Measurements from ENCODE around the gene ANO7. TPM values are rescaled to one million over a fixed set of nuclear protein-coding genes. Genes with fewer than 3 reads are reported as not detected.

ANO7 gene
- total RNA-seq, 1 experiment from 2014 or later = 5.2 TPM

GRCh38 chr2:241156971-241157441, 31.5 kb upstream of the ANO7 start:
- no peak overlapping the region for H3K23ac ChIP-seq (ENCODE audit: insufficient read length, low read depth, low read length)
- H2AK5ac ChIP-seq (ENCODE audit: insufficient read length, low read length) = no peak overlapping the region
- no peaks in the 10 kb centered on the region for H3K9me3 Mint-ChIP-seq
- no peak overlapping the region for H2BK20ac ChIP-seq (ENCODE audit: low read depth, low read length, poor library complexity, severe bottlenecking)
- H3K79me1 ChIP-seq (ENCODE audit: insufficient read depth, low read depth, low read length, poor library complexity, severe bottlenecking) = no peaks in the 10 kb centered on the region
- WGBS (ENCODE audit: extremely low coverage, insufficient read length, low lambda C conversion rate) = no CpG with 5 or more reads among the region's 5 CpGs
- no peak overlapping the region for H3K27ac ChIP-seq (ENCODE audit: insufficient read length, low read depth, low read length)
- no peak overlapping the region for H4K8ac ChIP-seq (replicated peaks; ENCODE audit: insufficient read length, low read depth, low read length)
- H3K4me1 Mint-ChIP-seq = peaks cover 10 to 13% of the 10 kb centered on the region in 2 experiments
- H3K4me1 ChIP-seq (ENCODE audit: insufficient read depth, low read length) = peaks cover 3% of the 10 kb centered on the region; the same call in 1 of the 2 replicates
- H3K4me3 Mint-ChIP-seq = no peak overlapping the region
- no peaks in the 10 kb centered on the region for H3K23me2 ChIP-seq (ENCODE audit: insufficient read length, low read depth, low read length, poor library complexity, severe bottlenecking)
- no peaks in the 10 kb centered on the region for H3K9me3 ChIP-seq (ENCODE audit: control insufficient read depth, low read depth, low read length)
- peak overlapping the region; percentile 2 for H3K9ac ChIP-seq (ENCODE audit: extremely low read depth, insufficient read length, low read length)
- no peak overlapping the region for H2BK15ac ChIP-seq (ENCODE audit: low read depth, low read length)
- no peak overlapping the region for H3K14ac ChIP-seq (ENCODE audit: insufficient read depth, low read length)
- H2BK120ac ChIP-seq (ENCODE audit: low read depth, low read length, poor library complexity, severe bottlenecking) = no peak overlapping the region
- H3K27me3 Mint-ChIP-seq (ENCODE audit: low read depth) = no peaks in the 10 kb centered on the region
- no peak overlapping the region for H3K56ac ChIP-seq (ENCODE audit: insufficient read length, low read depth, low read length)
- H3K4me2 ChIP-seq (ENCODE audit: insufficient read depth, insufficient read length, low read length) = no peak overlapping the region
- no peak overlapping the region for H3K18ac ChIP-seq (ENCODE audit: insufficient read length, low read depth, low read length)
- H2BK12ac ChIP-seq (ENCODE audit: insufficient read length, low read depth, low read length) = no peak overlapping the region
- H3K27me3 ChIP-seq (ENCODE audit: insufficient read depth, low read length) = no peaks in the 10 kb centered on the region
- peak overlapping the region in 1 of 3 experiments; percentile 28; a peak in 1 of 7 replicates for H3K27ac Mint-ChIP-seq
- no peak overlapping the region for H2AFZ ChIP-seq (ENCODE audit: low read length)
- DNase-seq = no peak
- H2BK5ac ChIP-seq (ENCODE audit: insufficient read length, low read length) = no peak overlapping the region
- no peak for TF ChIP-seq CTCF (conservative IDR thresholded peaks at IDR 0.05)
- no peak overlapping the region for H4K5ac ChIP-seq (ENCODE audit: insufficient read length, low read depth, low read length)
- H4K20me1 ChIP-seq (ENCODE audit: control insufficient read depth, insufficient read depth, insufficient read length) = no peaks in the 10 kb centered on the region
- H3K79me2 ChIP-seq (ENCODE audit: insufficient read depth, low read length) = no peaks in the 10 kb centered on the region
- no peak overlapping the region for H3T11ph ChIP-seq (ENCODE audit: low read length)
- peaks cover 0 to 35% (median 28%) of the 10 kb centered on the region in 3 experiments; a peak in 5 of 7 replicates for H3K36me3 Mint-ChIP-seq (ENCODE audit: insufficient read depth in 1 of 3, low read depth in 3 of 3)
- no peak overlapping the region for H4K91ac ChIP-seq (ENCODE audit: insufficient read length, low read depth, low read length)
- no peak overlapping the region for H3K4ac ChIP-seq (ENCODE audit: low read depth, low read length)
